HL-60 (cell line): ENCODE results near the gene TMEM182.
A peak's percentile ranks its signal among the peaks of the same experiment; 100 is the strongest.

Source experiments
- DNase-seq, 2 experiments: peaks; one replicate each; pipeline ENCODE4 v3.0.0-alpha.2; 2010 to 2020; ENCODE audit warnings: low read depth in 1 of 2, low spot score in 1 of 2
- H3K27ac ChIP-seq: fragments of 250-450 bp; sonication (Bioruptor Pico); replicated peaks from 2 replicates; pipeline ENCODE4 v1.5.1; 2020; ENCODE audit warnings: mild to moderate bottlenecking, moderate library complexity
- H3K27me3 ChIP-seq: fragments of 250-450 bp; sonication (Bioruptor Pico); 2 replicates; pipeline ENCODE4 v1.5.1; 2021; ENCODE audit warnings: mild to moderate bottlenecking, moderate library complexity; ENCODE audit not compliant: insufficient read depth, poor library complexity, severe bottlenecking
- H3K4me3 ChIP-seq: replicated peaks from 2 replicates; pipeline ENCODE4 v1.5.1; 2011; ENCODE audit warnings: mild to moderate bottlenecking, control low read depth, low read length; ENCODE audit not compliant: insufficient read depth
- CTCF ChIP-seq: IDR thresholded peaks from one replicate; pipeline ENCODE4 v1.5.1; 2011; ENCODE audit warnings: low read length, control low read depth, inconsistent platforms; ENCODE audit not compliant: insufficient read depth
- GABPA ChIP-seq: IDR thresholded peaks from 2 replicates; pipeline ENCODE4 v1.6.1; 2012; ENCODE audit warnings: low read depth
- POLR2AphosphoS5 ChIP-seq: IDR thresholded peaks from 2 replicates; pipeline ENCODE4 v1.6.1; 2012; ENCODE audit warnings: low read depth
- REST ChIP-seq: IDR thresholded peaks from 2 replicates; pipeline ENCODE4 v1.6.1; 2012; ENCODE audit warnings: low read depth; ENCODE audit not compliant: insufficient replicate concordance
- SPI1 ChIP-seq: IDR thresholded peaks from 2 replicates; pipeline ENCODE4 v1.6.1; 2012; ENCODE audit warnings: low read depth, mild to moderate bottlenecking, borderline replicate concordance

The TMEM182 gene

GRCh38 chr2:102848366-102848839 lies 86.6 kb downstream of the TMEM182 start:
- DNase-seq, result peak; percentile 26 to 87
- Histone ChIP-seq H3K27ac (no peak overlapping the region), H3K4me3 (peak overlapping the region; percentile 15; the same call in 1 of the 2 replicates), H3K27me3 (no peaks in the 10 kb centered on the region)
- no peak for TF ChIP-seq REST
- TF ChIP-seq POLR2AphosphoS5, result no peak
- peak; percentile 11; the same call in 1 of the 2 replicates for TF ChIP-seq SPI1
- no peak for TF ChIP-seq CTCF
- TF ChIP-seq GABPA, result no peak

GRCh38 chr2:102850888-102851287 lies 89.1 kb downstream of the TMEM182 start:
- no peak overlapping the region for H3K27ac ChIP-seq
- TF ChIP-seq CTCF (no peak), REST (no peak), GABPA (no peak), SPI1 (no peak), POLR2AphosphoS5 (no peak)
- no peak for DNase-seq
- no peaks in the 10 kb centered on the region for H3K27me3 ChIP-seq
- no peak overlapping the region for H3K4me3 ChIP-seq

- TF ChIP-seq GABPA (no peak), SPI1 (no peak), POLR2AphosphoS5 (no peak), CTCF (no peak), REST (no peak)
- DNase-seq, result no peak
- H3K4me3 ChIP-seq, result no peak overlapping the region
- no peaks in the 10 kb centered on the region for H3K27me3 ChIP-seq
- no peak overlapping the region for H3K27ac ChIP-seq
Measured at GRCh38 chr2:102852867-102853266, 91.0 kb downstream of the TMEM182 start.
